Measurements from ENCODE around the gene BET1L.

DNA sequence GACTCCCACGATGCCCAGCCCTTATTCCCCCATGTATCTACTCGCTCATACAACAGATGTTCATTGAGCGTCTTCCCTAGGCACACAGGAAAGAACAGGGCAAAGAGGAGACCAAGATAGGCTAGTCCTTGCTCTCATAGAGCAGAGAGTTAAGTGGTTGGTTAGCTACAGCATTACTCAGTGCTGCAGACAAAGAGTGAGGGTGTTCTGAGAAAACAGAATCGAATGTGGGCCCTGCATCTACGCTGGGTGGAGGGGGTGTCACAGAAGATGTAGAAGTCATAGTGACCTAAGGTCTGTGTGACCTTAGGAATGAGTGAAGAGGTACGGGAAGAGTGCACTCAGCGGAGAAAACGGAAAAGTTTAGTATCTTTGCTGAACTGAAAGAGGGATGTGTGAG is 41.9 kb upstream of the BET1L start:
- TF ChIP-seq, protein P1, sequence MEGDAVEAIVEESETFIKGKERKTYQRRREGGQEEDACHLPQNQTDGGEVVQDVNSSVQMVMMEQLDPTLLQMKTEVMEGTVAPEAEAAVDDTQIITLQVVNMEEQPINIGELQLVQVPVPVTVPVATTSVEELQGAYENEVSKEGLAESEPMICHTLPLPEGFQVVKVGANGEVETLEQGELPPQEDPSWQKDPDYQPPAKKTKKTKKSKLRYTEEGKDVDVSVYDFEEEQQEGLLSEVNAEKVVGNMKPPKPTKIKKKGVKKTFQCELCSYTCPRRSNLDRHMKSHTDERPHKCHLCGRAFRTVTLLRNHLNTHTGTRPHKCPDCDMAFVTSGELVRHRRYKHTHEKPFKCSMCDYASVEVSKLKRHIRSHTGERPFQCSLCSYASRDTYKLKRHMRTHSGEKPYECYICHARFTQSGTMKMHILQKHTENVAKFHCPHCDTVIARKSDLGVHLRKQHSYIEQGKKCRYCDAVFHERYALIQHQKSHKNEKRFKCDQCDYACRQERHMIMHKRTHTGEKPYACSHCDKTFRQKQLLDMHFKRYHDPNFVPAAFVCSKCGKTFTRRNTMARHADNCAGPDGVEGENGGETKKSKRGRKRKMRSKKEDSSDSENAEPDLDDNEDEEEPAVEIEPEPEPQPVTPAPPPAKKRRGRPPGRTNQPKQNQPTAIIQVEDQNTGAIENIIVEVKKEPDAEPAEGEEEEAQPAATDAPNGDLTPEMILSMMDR (conservative IDR thresholded peaks at IDR 0.05; ENCODE audit: low read depth, low read length): no peak
- TF ChIP-seq EZH2phosphoT487 (IDR thresholded peaks at IDR 0.05; ENCODE audit: borderline replicate concordance, low read length) (no peak), EZH2 (IDR thresholded peaks at IDR 0.05; ENCODE audit: low read length, unreplicated experiment) (no peak)

Data from PC-3 (cell line).